ENCODE data around the gene TMEM52. TPM values are rescaled to one million over a fixed set of nuclear protein-coding genes. Genes with fewer than 3 reads are reported as not detected.
A peak's percentile ranks its signal among the peaks of the same experiment; 100 is the strongest.

TMEM52 gene
- total RNA-seq, 1 donor from 2014 or later, result 3.7 TPM

- DNase-seq (ENCODE audit: low read depth, low spot score), result no peak
- no peaks in the 10 kb centered on the region for H3K9me3 Mint-ChIP-seq
- H3K27ac Mint-ChIP-seq (ENCODE audit: unreplicated experiment), result no peak overlapping the region
- peaks cover 35% of the 10 kb centered on the region for H3K4me1 Mint-ChIP-seq
- H3K4me3 Mint-ChIP-seq, result no peak overlapping the region
- H3K36me3 Mint-ChIP-seq (ENCODE audit: low read depth), result peaks cover 42% of the 10 kb centered on the region
- H3K27me3 Mint-ChIP-seq (ENCODE audit: low read depth), result no peaks in the 10 kb centered on the region
- TF ChIP-seq CTCF (conservative IDR thresholded peaks at IDR 0.05), result no peak
These were observed 45.9 kb downstream of the TMEM52 start for GRCh38 chr1:1873186-1873585.

GRCh38 chr1:1872329-1872994 lies 46.6 kb downstream of the TMEM52 start:
- no peak for DNase-seq (ENCODE audit: low read depth, low spot score)
- H3K27ac Mint-ChIP-seq (ENCODE audit: unreplicated experiment), result peak overlapping the region; percentile 53
- H3K36me3 Mint-ChIP-seq (ENCODE audit: low read depth), result peaks cover 39% of the 10 kb centered on the region
- no peaks in the 10 kb centered on the region for H3K27me3 Mint-ChIP-seq (ENCODE audit: low read depth)
- no peak overlapping the region for H3K4me3 Mint-ChIP-seq
- peaks cover 30% of the 10 kb centered on the region for H3K4me1 Mint-ChIP-seq
- H3K9me3 Mint-ChIP-seq, result no peaks in the 10 kb centered on the region
- no peak for TF ChIP-seq CTCF (conservative IDR thresholded peaks at IDR 0.05)

- Mint-ChIP-seq H3K27me3 (ENCODE audit: low read depth) (no peaks in the 10 kb centered on the region), H3K36me3 (ENCODE audit: low read depth) (peaks cover 28% of the 10 kb centered on the region), H3K27ac (ENCODE audit: unreplicated experiment) (no peak overlapping the region), H3K4me1 (peaks cover 37% of the 10 kb centered on the region), H3K9me3 (no peaks in the 10 kb centered on the region), H3K4me3 (no peak overlapping the region)
- TF ChIP-seq CTCF (conservative IDR thresholded peaks at IDR 0.05), result no peak
- DNase-seq (ENCODE audit: low read depth, low spot score), result no peak
These were observed 49.6 kb downstream of the TMEM52 start for GRCh38 chr1:1869469-1869868.

Other genes starting within 250 kb of the TMEM52 start
- gene SLC35E2B, start 226.5 kb downstream of the TMEM52 start, total RNA-seq, result 96.3 and 99.0 TPM in 2 replicates
- gene CDK11A, start 194.9 kb downstream of the TMEM52 start, total RNA-seq, result 47.8 and 48.9 TPM in 2 replicates
- gene NADK, start 140.8 kb downstream of the TMEM52 start, total RNA-seq, result 88.4 and 91.9 TPM in 2 replicates
- 470 and 474 TPM in 2 replicates for gene GNB1, start 28.2 kb downstream of the TMEM52 start, total RNA-seq
- 0.57 and 0.63 TPM in 2 replicates for gene CALML6, start 4.0 kb downstream of the TMEM52 start, total RNA-seq
- gene CFAP74, start 84.5 kb upstream of the TMEM52 start, total RNA-seq, result 0.12 and 0.32 TPM in 2 replicates
- gene GABRD, start 100.1 kb upstream of the TMEM52 start, total RNA-seq, result 0.18 and 0.54 TPM in 2 replicates
- 8.6 and 10.6 TPM in 2 replicates for gene PRKCZ, start 131.1 kb upstream of the TMEM52 start, total RNA-seq